Left kidney (tissue), 2 donors: Measurements from ENCODE around the gene D2HGDH. TPM values are rescaled to one million over a fixed set of nuclear protein-coding genes. Genes with fewer than 3 reads are reported as not detected.
"Not testable (repeated sequence)": the region's sequence is repeated elsewhere in the genome, so short reads cannot be mapped to it uniquely, and the experiment has no call there.

Source experiments
- DNase-seq: peaks from one replicate; pipeline ENCODE4 v3.0.0-alpha.2; 2013
- polyA plus RNA-seq: library from polyadenylated mRNA; unstranded; fragments of 120-200 nt; gene quantifications from one replicate; pipeline ENCODE4 v1.2.1, GENCODE V29; 2013; ENCODE audit not compliant: insufficient read length

D2HGDH gene
- polyA plus RNA-seq, 1 donor = 57.0 TPM

- DNase-seq = no peak
These were observed 73.8 kb downstream of the D2HGDH start for GRCh38 chr2:241808051-241808720.

GRCh38 chr2:241808721-241809382, 74.4 kb downstream of the D2HGDH start, which contains the start of gene NEU4:
Gene NEU4 (plus strand): TSS chr2:241809193. CDS start chr2:241814485, 5,292 bp downstream.
- no peak for DNase-seq

- no peak for DNase-seq
These were observed 75.2 kb downstream of the D2HGDH start for GRCh38 chr2:241809383-241810306.

GRCh38 chr2:241810307-241811200, 76.1 kb downstream of the D2HGDH start:
- DNase-seq = no peak

GRCh38 chr2:241811201-241811951, 76.9 kb downstream of the D2HGDH start:
- DNase-seq = no peak

- DNase-seq = no peak
These were observed 77.7 kb downstream of the D2HGDH start for GRCh38 chr2:241811952-241812729.

GRCh38 chr2:241812730-241813643, 78.6 kb downstream of the D2HGDH start:
- no peak for DNase-seq

GRCh38 chr2:241813644-241814392, 79.4 kb downstream of the D2HGDH start:
- DNase-seq = no peak

- DNase-seq = no peak
These were observed 79.9 kb downstream of the D2HGDH start for GRCh38 chr2:241814393-241814642.

GRCh38 chr2:241814643-241815476, 80.4 kb downstream of the D2HGDH start:
- DNase-seq = no peak

- DNase-seq = no peak
These were observed 81.3 kb downstream of the D2HGDH start for GRCh38 chr2:241815477-241816430.

- DNase-seq = no peak
These were observed 82.1 kb downstream of the D2HGDH start for GRCh38 chr2:241816431-241817121.

- no peak for DNase-seq
These were observed 82.8 kb downstream of the D2HGDH start for GRCh38 chr2:241817126-241817820.

- DNase-seq = not testable (repeated sequence)
These were observed 83.4 kb downstream of the D2HGDH start for GRCh38 chr2:241817821-241818215.
